Osteocyte (in vitro differentiated cells): Measurements from ENCODE around the gene CDH18. TPM values are rescaled to one million over a fixed set of nuclear protein-coding genes. Genes with fewer than 3 reads are reported as not detected.

ENCODE experiments used
- DNase-seq: peaks from one replicate; pipeline ENCODE4 v3.0.0; 2021; ENCODE audit warnings: mixed read lengths; ENCODE audit not compliant: unreplicated experiment; ENCODE audit errors: extremely low spot score
- H3K27ac Mint-ChIP-seq: one replicate; pipeline ENCODE4 v1.8.0; 2021; ENCODE audit warnings: mild to moderate bottlenecking, mixed read lengths; ENCODE audit not compliant: unreplicated experiment
- H3K27me3 Mint-ChIP-seq: one replicate; pipeline ENCODE4 v1.8.0; 2021; ENCODE audit warnings: mixed read lengths; ENCODE audit not compliant: unreplicated experiment
- H3K36me3 Mint-ChIP-seq: one replicate; pipeline ENCODE4 v1.8.0; 2021; ENCODE audit warnings: mixed read lengths; ENCODE audit not compliant: unreplicated experiment
- H3K4me1 Mint-ChIP-seq: one replicate; pipeline ENCODE4 v1.8.0; 2021; ENCODE audit warnings: mixed read lengths; ENCODE audit not compliant: unreplicated experiment
- H3K4me3 Mint-ChIP-seq: one replicate; pipeline ENCODE4 v1.8.0; 2021; ENCODE audit warnings: mild to moderate bottlenecking, moderate library complexity, mixed read lengths; ENCODE audit not compliant: unreplicated experiment
- H3K9me3 Mint-ChIP-seq: one replicate; pipeline ENCODE4 v1.8.0; 2021; ENCODE audit warnings: mixed read lengths; ENCODE audit not compliant: unreplicated experiment
- total RNA-seq: library from RNA; stranded (reverse); gene quantifications from 2 replicates; pipeline ENCODE4 v1.2.1, GENCODE V29; 2021
- TF ChIP-seq, protein P1 (sequence below): fragments of 200-600 bp; sonication (generic); IDR thresholded peaks from 2 replicates; pipeline ENCODE4 v1.5.0; 2021; ENCODE audit warnings: antibody characterized with exemption, mild to moderate bottlenecking, moderate library complexity

Gene CDH18
- total RNA-seq, 1 donor from 2014 or later, result not detected

DNA sequence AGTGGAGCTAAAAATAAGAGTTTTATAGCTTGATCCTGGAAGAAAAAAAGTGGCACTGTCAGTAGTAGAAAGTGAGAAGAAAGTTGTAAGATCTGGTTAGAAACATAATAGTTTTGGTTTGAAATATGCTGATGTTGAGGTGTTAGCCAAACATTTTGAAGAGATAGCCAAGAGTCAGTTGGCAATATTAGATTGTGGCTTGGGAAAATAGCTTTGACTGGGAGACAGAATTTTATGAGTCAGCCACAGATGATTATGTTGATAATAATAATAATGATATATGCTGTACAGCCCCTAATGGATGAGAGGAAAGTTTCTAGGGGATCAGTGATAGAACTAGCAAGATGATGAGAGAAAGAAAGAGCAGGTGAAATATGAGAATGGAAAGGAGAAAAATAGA, 12.4 kb upstream of the CDH18 start:
- peaks cover 4% of the 10 kb centered on the region for H3K9me3 Mint-ChIP-seq
- no peaks in the 10 kb centered on the region for H3K36me3 Mint-ChIP-seq
- no peak for DNase-seq
- peaks cover 2% of the 10 kb centered on the region for H3K27me3 Mint-ChIP-seq
- no peaks in the 10 kb centered on the region for H3K4me1 Mint-ChIP-seq
- TF ChIP-seq, protein P1, sequence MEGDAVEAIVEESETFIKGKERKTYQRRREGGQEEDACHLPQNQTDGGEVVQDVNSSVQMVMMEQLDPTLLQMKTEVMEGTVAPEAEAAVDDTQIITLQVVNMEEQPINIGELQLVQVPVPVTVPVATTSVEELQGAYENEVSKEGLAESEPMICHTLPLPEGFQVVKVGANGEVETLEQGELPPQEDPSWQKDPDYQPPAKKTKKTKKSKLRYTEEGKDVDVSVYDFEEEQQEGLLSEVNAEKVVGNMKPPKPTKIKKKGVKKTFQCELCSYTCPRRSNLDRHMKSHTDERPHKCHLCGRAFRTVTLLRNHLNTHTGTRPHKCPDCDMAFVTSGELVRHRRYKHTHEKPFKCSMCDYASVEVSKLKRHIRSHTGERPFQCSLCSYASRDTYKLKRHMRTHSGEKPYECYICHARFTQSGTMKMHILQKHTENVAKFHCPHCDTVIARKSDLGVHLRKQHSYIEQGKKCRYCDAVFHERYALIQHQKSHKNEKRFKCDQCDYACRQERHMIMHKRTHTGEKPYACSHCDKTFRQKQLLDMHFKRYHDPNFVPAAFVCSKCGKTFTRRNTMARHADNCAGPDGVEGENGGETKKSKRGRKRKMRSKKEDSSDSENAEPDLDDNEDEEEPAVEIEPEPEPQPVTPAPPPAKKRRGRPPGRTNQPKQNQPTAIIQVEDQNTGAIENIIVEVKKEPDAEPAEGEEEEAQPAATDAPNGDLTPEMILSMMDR, result no peak
- H3K27ac Mint-ChIP-seq, result no peak overlapping the region
- H3K4me3 Mint-ChIP-seq, result no peak overlapping the region

GRCh38 chr5:19988457-19988856, 457 bp upstream of the CDH18 start:
- H3K27me3 Mint-ChIP-seq, result peaks cover 45% of the 10 kb centered on the region
- TF ChIP-seq, protein P1, result no peak
- no peak overlapping the region for H3K4me3 Mint-ChIP-seq
- no peaks in the 10 kb centered on the region for H3K9me3 Mint-ChIP-seq
- no peak overlapping the region for H3K27ac Mint-ChIP-seq
- H3K36me3 Mint-ChIP-seq, result no peaks in the 10 kb centered on the region
- no peak for DNase-seq
- peaks cover 8% of the 10 kb centered on the region for H3K4me1 Mint-ChIP-seq

DNA sequence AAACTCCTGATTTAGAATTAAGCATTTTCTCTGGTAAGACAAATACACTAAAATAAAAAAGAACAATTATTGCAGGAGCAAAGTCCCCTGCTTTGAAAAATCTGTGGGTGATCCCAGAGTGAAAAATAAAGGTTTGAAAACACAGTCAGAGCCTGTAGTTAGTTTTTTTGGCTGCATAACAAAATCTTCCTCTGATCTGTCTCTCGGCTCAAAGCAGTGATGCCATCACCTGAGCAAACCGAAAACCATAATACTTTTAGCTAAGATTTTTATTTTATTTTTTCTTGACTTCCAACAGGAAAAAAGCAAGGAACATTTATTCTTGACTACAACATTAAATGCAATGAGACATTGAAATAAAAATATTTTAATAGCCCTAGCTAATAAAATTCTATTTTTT, 1.2 kb downstream of the CDH18 start:
- peaks cover 8% of the 10 kb centered on the region for H3K4me1 Mint-ChIP-seq
- no peak for DNase-seq
- H3K4me3 Mint-ChIP-seq, result no peak overlapping the region
- H3K9me3 Mint-ChIP-seq, result no peaks in the 10 kb centered on the region
- TF ChIP-seq, protein P1, result no peak
- H3K27ac Mint-ChIP-seq, result no peak overlapping the region
- H3K36me3 Mint-ChIP-seq, result no peaks in the 10 kb centered on the region
- peaks cover 45% of the 10 kb centered on the region for H3K27me3 Mint-ChIP-seq

DNA sequence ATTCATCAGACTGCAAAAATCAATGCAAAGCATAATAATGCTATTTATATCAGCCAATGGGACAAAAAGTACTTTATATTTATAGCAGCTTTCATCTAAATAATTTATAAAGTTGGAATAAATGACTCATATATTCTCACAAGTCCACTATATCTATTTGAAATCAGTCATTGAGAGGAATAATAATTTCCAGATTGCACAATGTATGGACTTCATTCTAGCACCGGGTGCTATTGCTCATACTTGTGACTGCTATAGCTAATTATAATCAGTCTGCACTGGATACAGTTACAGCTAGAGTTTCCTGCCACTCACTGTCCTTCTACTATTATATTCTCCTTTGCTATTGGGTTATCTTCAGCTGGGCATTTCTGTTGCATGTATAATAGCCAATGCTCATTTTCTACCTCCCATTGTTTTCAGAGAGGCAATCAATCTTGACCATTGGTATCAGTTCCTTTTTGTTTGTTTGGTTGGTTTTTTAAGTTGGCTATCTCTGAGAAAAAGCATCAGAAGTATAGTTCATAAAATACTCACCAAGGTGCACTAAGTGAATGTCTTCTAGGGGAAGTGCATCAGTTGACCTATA, 1.9 kb downstream of the CDH18 start:
- no peak overlapping the region for H3K27ac Mint-ChIP-seq
- TF ChIP-seq, protein P1, result no peak
- H3K36me3 Mint-ChIP-seq, result no peaks in the 10 kb centered on the region
- no peak overlapping the region for H3K4me3 Mint-ChIP-seq
- H3K4me1 Mint-ChIP-seq, result peaks cover 8% of the 10 kb centered on the region
- DNase-seq, result no peak
- peaks cover 46% of the 10 kb centered on the region for H3K27me3 Mint-ChIP-seq
- no peaks in the 10 kb centered on the region for H3K9me3 Mint-ChIP-seq

DNA sequence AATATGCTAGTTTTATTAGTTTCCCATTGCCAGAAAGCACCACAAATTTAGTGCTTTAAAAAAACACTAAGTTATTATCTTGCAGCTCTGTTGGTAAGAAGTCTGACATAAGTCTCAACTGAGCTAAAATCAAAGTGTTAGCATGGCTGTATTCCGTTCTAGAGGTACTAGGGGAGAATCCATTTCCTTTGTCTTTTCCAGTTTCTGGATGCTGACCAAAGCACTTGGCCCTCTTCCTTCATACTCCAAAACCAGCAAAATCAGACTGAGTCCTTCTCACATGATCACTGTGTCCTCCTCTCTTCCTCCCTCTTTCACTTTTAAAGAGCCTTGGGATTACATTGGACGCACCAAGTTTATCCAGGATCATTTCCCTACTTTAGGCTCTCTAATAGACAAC, 9.5 kb downstream of the CDH18 start:
- peaks cover 39% of the 10 kb centered on the region for H3K27me3 Mint-ChIP-seq
- H3K9me3 Mint-ChIP-seq, result no peaks in the 10 kb centered on the region
- H3K4me3 Mint-ChIP-seq, result no peak overlapping the region
- no peaks in the 10 kb centered on the region for H3K4me1 Mint-ChIP-seq
- no peak for DNase-seq
- TF ChIP-seq, protein P1, result no peak
- no peak overlapping the region for H3K27ac Mint-ChIP-seq
- H3K36me3 Mint-ChIP-seq, result no peaks in the 10 kb centered on the region
